ENCODE results near the gene ZBTB3.
"Not testable (repeated sequence)": the region's sequence is repeated elsewhere in the genome, so short reads cannot be mapped to it uniquely, and the experiment has no call there.

Gene ZBTB3

DNA sequence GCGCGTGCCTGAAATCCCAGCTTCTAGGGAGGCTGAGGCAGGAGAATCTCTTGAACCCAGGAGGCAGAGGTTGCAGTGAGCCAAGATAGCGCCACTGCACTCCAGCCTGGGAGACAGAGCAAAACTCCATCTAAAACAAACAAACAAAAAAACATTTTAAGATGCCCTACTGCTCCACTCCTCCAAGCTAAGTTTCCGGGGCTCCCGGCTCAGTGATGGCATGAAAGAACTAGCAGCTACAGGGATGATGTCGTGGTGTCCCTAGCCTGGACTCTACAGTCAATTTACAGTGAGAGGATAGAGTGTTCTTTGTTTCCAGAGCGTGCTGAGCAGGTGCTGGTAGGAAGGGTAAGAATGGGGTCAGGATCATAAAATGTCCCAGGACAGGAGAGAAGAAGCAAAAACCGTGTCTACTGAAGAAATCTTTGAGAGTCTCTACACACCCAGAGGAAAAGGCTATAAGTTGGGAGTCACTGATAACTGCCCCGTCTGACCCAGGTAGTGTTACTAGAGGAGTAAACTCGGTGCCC lies 1.2 kb upstream of the ZBTB3 start:
- no peak for DNase-seq

DNA sequence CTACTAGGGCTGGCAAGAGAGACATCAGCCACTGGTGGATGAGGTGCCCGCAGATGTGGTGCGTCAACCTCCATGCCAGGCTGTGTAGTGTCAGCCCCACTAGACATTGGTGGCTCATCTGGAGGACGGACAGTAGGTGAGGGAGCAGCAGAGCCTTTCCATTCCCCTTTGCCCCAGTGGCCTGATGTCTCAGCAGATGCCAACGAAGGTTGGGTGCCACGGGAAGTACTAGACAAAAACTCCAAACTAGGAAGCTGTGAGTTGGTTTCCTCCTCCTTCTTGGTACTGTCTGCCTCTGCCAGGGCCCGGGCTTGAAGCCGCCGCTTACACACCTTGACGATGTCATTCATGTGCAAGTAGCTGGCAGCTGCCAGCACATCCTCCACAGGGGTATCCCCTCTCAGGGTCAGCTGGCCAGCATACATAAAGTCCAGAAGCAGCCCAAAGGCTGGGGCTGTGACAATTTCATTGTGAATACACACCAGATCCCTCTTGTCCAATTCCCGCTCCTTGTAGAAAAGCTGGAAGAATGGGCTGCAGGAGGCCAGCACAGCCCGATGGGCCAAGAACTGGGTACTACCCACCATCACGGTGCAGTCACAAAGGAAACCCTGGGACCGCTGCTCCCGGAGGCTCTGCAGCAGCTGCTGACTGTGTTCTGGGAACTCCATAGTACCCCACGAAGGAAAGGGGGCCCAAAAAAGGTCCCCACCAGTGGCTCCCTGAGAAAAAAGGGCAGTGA lies 795 bp downstream of the ZBTB3 start:
- DNase-seq: no peak

DNA sequence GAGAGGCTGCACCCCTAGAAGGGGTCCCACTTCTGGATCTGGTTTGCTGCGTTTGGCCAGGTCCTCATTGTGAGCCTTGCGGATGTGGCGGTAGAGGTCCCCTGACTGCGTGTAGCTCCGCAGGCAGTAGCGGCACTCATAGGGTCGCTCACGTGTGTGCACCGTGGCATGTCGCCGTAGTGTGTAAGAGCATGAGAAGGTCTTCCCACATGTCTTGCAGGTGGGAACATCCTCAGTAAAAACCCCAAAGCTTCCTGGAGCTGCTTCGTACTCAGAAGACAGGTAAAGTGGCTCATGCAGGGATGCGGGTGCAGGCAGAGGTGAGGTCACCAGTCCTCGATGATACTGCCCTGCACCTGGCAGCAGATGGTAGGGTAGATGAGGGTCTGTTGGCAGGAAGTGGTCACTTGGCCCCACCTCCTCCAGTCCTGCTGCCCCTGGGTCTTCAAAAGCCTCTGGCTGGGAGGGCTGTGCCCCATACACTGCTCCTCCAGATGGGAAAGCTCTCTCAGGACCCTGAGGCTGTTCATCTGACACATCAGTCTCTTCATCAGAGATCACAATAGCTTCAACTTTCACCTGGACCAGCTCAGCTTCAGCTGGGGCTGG lies 1.7 kb downstream of the ZBTB3 start:
- no peak for DNase-seq

DNA sequence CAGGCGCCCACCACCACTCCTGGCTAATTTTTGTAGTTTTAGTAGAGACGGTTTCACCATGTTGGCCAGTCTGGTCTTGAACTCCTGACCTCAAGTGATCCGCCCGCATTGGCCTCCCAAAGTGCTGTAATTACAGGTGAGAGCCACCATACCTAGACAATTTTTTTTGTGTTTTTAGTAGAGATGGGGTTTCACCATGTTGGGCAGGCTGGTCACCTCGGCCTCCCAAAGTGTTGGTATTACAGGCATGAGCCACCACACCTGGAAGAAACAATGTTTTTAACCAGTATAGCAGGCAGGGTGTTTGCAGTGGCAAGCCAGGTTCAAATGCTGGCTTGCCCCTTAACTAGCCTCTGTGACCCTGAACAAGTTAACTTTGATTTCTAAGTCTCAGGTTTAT lies 4.0 kb downstream of the ZBTB3 start:
- not testable (repeated sequence) for DNase-seq

DNA sequence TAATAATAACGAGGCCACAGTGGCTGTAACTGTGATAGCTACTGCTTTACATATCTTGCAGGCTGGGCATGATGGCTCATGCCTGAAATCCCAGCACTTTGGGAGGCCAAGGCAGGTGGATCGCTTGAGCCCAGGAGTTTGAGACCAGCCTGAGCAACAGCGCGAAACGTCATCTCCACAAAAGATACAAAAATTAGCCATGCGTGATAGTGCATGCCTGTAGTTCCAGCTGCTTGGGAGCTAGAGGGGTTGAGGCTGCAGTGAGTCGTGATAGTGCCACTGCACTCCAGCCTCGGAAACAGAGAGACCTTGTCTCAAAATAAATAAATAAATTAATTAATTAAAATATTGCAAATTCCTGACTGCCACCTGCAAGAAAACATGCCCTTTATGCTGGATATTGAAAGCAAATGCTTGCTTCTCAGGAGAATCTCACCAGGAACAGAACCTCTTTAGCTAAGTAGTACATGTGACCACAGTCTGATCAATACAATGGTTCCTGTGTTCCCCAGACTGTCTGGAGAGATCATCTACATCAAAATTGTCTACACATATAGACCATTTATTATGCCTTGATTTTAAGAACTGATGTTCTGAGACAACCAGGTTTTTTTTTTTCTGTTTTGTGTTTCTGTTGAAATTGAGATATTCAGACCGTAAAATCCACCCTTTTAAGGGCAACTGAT lies 6.3 kb downstream of the ZBTB3 start:
- no peak for DNase-seq

DNA sequence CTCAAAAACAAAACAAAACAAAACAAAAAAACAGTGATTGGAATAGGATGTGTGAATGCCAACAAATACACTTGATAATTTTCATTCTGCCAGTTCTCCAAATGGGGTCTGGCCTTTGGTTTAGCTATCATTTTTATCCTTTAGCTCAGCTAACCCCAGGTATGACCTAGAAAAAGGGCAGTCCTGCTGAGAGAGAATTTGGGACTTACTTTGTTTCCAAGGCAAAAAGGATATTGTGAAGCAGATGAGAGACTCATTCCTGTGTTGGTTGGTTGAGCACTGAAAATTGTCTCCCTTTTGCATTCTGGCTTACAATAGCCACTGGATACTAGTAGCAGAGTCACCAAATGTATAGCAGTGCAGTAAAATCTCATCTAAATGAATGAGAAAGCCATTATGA lies 16.8 kb downstream of the ZBTB3 start:
- DNase-seq: no peak

DNA sequence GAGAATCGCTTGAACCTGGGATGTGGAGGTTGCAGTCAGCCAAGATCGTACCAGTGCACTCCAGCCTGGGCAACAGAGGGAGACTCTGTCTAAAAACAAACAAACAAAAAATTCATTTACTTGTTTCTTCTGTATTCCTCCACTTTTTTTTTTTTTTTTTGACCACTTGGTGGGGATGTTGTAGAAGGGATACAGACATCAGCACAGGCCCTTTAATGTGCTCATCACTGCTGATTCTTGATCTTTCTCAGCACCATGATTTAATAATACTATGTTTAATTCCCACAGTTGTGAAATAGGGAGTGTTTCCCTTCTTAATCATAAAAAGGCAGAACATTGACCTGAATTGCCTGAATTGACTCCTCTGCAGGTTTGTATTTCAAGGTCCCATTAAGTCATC lies 21.1 kb downstream of the ZBTB3 start:
- DNase-seq: no peak

DNA sequence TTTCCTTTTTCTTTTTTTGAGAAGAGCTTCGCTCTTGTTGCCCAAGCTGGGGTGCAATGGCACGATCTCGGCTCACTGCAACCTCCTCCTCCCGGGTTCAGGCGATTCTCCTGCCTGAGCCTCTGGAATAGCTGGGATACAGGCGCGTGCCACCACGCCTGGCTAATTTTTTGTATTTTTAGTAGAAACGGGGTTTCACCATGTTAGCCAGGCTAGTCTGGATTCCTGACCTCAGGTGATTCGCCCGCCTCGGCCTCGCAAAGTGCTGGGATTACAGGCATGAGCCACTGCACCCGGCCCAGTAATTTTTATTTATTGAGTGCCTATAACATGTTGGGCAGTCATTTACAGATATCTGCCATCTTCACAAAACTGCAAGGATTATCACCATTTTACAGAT lies 23.9 kb downstream of the ZBTB3 start:
- DNase-seq: not testable (repeated sequence)

DNA sequence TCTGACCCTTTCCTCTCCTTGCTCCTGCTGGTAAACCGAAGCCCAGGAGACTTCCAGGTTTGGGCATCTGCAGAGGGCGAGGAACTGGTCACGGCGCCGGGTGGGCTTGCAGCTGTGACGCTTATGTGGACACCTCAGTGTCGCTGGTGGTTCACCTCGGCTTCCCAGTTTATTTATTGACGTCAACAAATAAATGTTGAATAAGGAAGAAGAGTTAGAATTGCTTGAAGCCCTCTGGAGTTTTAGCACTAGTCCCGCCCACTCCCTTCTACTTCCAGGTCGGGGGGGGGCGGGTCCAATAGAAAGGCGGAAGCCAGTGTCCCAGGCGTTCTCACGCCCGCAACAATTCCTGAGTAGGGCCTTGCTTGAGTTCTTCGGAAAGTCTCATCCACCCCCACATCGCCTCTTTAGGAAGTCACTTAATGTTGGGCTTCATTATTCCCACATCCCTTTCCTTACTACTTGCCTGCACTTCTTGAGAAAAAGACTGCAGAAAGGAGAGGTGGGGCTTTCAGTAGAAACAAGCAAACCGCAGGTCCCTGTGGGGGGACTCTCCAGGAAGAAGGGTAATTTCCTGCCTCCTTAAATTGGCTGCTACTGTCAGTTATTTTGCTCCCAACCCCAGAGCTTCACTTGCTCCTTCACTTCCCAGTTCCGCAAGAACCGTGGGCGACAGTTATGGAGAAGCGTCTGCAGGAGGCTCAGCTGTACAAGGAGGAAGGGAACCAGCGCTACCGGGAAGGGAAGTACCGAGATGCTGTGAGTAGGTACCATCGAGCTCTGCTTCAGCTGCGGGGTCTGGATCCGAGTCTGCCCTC lies 25.6 kb downstream of the ZBTB3 start, which contains the start of gene TTC9C:
TSS of gene TTC9C (plus strand) at position 316 of the 818 bp plus-strand sequence. CDS start at position 679, 363 bp downstream.
- peak; percentile 59 for DNase-seq

DNA sequence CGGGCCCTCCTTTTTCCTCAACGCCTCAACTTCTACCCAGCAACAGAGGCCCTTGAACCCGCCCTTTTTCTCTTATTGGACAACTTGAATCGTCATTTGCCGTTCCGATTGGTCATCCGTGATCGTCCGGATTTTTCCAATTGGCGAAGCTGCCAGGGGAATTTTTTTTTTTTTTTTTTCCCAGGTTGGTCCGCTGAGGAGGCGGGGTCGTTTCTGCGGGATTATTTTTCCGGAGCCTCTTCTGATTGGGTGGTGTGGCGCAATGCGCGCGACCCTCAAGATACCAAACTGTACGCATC lies 26.1 kb downstream of the ZBTB3 start:
- DNase-seq: peak; percentile 85

DNA sequence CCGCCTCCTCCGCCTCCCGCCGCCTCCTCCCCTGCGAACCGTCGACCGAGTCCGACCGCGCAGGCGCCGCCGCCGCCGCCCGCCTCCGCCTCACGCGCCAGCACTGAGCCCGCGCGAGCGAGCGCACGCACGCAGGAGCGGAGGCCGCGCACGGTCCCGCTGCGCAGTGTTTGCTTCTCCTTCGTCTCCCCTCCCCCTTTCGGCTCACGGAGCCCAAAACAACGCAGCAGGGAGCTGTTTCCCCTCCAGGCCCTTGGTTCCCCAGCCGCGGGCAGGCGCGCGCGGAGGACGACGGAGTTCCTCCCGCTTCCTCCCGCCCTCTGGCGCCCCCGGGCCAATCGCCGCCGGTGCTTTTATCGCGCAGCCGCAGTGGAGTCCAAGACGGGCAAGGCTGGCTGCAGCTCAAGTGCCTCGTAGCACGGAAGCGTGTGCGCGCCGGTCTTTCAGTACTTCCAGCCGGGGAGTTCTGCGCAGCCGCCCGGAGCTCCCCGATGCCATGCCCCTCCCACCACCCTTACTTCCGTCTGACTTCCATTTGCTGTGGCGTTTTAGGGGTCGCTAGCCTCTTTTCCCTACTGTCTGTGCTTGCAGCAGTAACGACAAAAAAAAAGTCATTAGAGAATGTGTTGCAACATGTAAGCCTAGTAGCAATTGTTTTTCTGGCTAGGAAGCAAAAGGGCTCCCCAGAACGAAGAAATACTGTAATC lies 26.6 kb downstream of the ZBTB3 start, which contains the start of gene HNRNPUL2:
TSS of gene HNRNPUL2 (minus strand) at position 293 of the 707 bp plus-strand sequence. CDS start 301 bp downstream, outside the sequence.
- peak; percentile 94 for DNase-seq

DNA sequence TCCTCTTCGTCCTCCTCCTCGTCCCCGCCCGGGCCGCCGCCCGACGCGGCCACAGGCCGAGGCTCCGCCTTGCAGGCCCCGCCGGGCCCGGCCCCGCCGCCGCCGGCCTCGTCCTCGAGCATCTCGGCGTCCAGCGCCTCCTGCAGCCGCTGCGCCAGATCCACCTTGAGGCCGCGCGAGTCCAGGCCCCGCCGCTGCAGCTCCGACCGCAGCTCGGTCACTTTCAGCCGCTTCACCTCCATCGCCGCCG lies 27.1 kb downstream of the ZBTB3 start:
- DNase-seq: no peak

DNA sequence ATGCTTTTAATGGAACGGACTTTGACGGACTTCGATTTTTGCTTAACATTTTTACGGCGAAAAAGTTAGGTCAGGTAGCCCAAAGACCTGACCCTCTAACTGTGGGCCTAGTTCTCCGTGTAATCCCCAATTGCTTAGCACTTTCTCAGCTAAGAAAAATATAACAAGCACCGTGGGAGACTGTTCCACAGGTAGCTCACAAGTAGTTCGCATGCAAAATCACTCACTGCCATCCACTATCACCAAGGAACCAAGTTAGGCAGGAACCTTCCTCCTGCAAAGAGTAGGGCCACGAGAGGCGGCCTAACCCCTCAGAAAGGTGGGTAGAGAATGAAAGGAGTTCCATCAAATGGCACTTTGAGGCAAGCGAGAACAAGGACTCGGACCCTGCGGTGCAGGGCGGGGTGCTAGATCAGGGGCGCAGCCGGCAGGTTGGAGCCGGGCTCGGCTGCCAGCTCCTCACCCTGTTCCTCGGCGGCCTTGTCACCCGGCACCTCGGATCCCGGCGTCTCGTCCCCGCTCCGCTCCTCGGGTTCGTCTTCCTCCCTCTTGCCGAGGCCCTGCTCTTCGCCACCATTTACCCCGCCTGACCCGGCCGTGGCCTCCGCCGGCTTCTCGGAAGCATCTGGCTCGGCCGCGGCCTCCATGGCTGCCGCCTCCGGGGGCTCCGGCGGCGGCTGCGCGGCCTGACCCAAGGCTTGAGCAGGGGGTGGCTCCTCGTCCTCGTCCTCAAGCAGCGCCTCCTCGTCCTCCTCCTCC lies 27.6 kb downstream of the ZBTB3 start:
- no peak for DNase-seq

DNA sequence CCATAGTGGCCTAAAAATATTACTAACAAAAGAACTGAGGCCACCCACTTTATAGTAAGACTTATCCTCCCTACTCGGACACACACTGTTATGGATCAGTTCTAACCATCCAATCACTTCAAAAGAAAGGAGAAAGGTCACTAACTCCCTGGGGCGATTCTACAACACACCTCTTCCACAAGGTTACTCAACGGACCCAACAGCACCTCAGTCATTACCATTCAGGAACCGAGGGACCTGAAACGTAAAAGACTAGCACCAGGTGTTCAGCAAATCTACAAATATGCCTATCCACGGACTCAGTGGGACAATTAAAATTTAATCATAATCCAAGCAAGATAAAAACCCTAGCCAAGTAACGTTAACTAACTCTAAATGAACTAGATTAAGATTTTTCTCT lies 28.3 kb downstream of the ZBTB3 start:
- no peak for DNase-seq

DNA sequence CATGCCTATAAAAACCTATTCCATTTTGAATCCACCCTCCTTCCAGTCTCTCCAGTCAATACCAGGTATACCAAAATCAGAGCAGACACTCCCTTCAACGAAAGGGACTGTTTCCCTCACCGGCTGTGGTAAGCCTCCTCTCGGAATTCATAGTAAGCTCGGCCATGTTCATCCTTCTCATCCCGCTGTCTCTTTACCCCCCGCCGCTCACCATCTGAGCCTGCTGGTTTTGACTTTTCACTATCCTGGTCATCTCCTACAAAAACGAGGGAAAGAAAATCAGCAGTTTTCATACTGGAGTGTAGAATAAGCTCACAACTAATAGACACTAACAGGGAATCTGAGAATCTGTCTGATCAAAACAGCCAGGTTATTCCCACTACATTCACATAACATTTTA lies 29.8 kb downstream of the ZBTB3 start:
- DNase-seq: no peak

DNA sequence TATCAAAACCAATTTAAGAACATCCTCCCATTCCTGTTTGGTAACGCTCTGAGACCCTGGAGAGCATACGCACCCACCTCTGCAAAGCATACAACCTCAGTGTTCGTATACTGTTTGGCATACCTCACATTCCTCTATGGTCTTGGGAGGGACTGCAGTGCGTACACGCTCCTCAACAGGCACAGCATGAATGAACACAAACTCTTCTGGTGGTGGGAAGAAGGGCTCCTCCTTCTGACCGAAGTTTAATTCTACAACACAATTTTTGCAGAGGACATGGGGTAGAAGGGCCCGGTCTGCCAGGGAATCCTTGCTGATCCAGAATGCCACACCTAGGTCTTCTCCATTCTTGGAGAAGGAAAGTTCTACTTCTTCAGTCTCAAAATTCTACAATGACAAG lies 32.0 kb downstream of the ZBTB3 start:
- no peak for DNase-seq

DNA sequence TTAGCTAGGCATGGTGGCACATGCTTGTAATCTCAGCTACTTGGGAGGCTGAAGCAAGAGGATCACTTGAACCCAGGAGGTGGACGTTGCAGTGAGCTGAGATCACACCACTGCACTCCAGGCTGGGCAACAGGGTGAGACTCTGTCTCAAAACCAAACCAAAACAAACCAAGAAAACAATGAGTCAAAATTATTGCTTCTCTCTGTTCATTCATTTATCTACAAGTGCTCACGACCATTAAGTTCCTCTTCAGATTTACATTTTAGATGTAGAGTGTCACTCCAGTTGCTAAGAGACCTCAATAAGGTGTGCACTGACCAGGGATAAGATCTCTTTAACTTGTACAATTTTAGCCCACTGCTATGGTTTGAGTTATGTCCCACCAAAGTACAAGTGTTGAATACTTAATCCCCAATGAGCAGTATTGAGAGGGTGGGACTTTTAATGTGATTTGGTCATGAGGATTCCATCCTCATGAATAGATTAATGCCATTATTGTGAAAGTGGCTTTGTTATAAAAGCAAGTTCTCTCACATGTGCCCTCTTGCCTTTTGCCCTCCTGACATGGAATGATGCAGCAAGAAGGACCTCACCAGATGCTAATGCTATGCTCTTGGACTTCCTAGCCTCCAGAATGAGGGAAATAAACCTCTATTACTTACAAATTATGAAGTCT lies 34.5 kb downstream of the ZBTB3 start:
- no peak for DNase-seq

DNA sequence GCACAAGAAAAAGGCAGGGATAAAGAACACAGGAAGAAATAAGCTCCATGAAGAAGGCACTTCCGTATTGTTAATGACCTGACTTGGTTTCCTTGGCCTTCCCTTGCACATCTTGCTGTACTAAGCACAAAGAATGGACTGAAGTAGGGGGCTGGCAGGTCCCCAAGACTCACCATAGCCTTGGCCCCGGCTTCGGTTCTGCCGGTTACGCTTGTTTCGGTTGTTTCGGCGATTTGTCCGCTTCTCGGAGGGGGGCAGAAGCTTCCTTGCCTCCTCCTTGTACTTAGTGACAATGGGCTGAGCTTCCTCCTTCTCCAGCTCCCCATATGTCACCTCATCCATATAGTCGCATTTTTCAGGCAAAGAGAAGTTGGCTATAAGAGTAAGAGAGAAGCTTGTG lies 37.1 kb downstream of the ZBTB3 start:
- DNase-seq: no peak

DNA sequence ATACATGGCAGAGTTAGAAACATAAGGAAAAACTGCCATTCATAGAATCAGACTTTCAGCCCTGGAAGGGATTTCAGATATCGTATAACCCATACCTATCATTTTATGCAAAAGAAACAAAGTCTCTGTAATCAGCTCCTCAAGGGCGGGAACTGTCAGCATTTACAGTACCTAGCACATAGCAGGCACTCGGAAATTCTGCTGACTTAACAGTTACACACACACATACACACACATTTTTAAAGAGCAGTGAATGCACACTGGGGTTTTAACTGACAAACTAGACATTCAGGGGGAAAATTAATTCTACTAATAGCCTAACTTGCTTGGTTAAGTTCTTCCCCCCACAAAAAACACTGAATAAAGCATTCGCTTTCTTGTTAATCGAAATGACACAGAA lies 37.8 kb downstream of the ZBTB3 start:
- DNase-seq: no peak

DNA sequence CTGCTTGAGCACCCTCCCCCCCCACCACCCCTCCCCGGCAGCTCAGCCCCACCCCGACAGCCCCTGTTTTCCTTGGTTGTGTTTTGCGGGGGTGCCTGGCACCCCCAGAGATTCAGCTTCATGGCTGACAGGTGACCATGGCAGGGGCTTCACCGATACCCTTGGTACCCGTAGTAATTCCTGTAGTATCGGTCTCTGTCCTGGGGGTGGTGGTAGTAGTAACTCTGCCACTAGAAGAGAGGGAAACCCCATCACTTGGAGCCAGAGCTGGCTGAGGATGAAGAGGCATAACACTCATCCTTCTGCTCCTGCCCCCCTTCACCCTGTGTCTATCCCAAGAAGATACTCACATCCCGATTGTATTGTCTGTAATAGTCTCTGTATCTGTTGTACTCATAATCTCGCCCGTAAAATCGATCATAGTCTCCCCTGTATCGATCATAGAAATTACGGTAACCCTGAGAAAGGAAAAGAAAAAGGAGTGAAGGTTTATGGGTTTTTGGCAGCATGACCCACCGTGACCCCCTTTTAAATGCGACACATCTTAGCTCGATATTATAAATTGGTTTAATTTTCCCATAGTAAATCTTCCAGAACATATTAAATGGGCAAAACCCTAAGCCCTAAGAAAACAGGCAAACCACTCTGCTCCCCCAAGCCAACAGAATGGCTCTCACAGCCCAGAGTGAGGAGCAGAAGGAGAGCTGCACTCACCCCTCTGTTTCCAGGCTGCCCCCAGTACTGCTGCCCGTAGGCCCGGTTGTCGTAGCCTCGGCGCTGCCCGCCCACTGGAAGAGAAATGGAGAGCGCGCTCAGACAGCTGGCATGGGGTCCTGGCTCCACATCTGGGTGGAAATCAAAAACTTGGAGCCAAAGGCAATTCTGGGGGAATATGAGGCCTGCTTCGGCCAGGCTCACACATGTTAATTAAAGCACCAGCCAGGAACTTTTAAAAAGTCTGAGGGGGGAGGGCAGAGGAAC lies 38.5 kb downstream of the ZBTB3 start:
- DNase-seq: no peak
